HG03060 (cell line): ENCODE data around the gene CTIF.
"Not testable (repeated sequence)": the region's sequence is repeated elsewhere in the genome, so short reads cannot be mapped to it uniquely, and the experiment has no call there.

Experiments
- ATAC-seq: cut with Tn5 transposase; IDR thresholded peaks from one replicate; pipeline ENCODE4 v1.9.1; 2021; ENCODE audit warnings: low read depth, moderate number of reproducible peaks; ENCODE audit not compliant: unreplicated experiment

CTIF gene

GRCh38 chr18:48806551-48807261 lies 267.9 kb downstream of the CTIF start:
- no peak for ATAC-seq

- no peak for ATAC-seq
These were observed 269.6 kb downstream of the CTIF start for GRCh38 chr18:48808476-48808875.

- ATAC-seq = no peak
These were observed 270.5 kb downstream of the CTIF start for GRCh38 chr18:48809365-48809764.

GRCh38 chr18:48810805-48811204 lies 272.0 kb downstream of the CTIF start:
- ATAC-seq = no peak

GRCh38 chr18:48811401-48811800 lies 272.6 kb downstream of the CTIF start:
- ATAC-seq = no peak

- ATAC-seq = not testable (repeated sequence)
These were observed 273.2 kb downstream of the CTIF start for GRCh38 chr18:48811977-48812451.

GRCh38 chr18:48813321-48813720 lies 274.5 kb downstream of the CTIF start:
- ATAC-seq = no peak

- no peak for ATAC-seq
These were observed 275.1 kb downstream of the CTIF start for GRCh38 chr18:48813833-48814489.

- no peak for ATAC-seq
These were observed 275.8 kb downstream of the CTIF start for GRCh38 chr18:48814490-48815178.

GRCh38 chr18:48815179-48815515 lies 276.3 kb downstream of the CTIF start:
- no peak for ATAC-seq

GRCh38 chr18:48815581-48816324 lies 276.9 kb downstream of the CTIF start:
- ATAC-seq = no peak

- ATAC-seq = no peak
These were observed 277.7 kb downstream of the CTIF start for GRCh38 chr18:48816554-48816953.

GRCh38 chr18:48817021-48817461 lies 278.2 kb downstream of the CTIF start:
- ATAC-seq = no peak

GRCh38 chr18:48818329-48819254 lies 279.8 kb downstream of the CTIF start:
- ATAC-seq = no peak

GRCh38 chr18:48819276-48819675 lies 280.4 kb downstream of the CTIF start:
- no peak for ATAC-seq

- no peak for ATAC-seq
These were observed 281.1 kb downstream of the CTIF start for GRCh38 chr18:48819781-48820482.

- ATAC-seq = peak; percentile 90
These were observed 281.8 kb downstream of the CTIF start for GRCh38 chr18:48820483-48821250.

- ATAC-seq = no peak
These were observed 282.4 kb downstream of the CTIF start for GRCh38 chr18:48821251-48821590.

GRCh38 chr18:48821845-48822244 lies 283.0 kb downstream of the CTIF start:
- ATAC-seq = no peak
